NK-92 (cell line): ENCODE measurements around the gene SERTAD3.
"Not testable (repeated sequence)": the region's sequence is repeated elsewhere in the genome, so short reads cannot be mapped to it uniquely, and the experiment has no call there.

Experiments
- DNase-seq: peaks from one replicate; lab custom pipeline; 2025; ENCODE audit not compliant: unreplicated experiment; lab: John Stamatoyannopoulos, UW

Gene SERTAD3

DNA sequence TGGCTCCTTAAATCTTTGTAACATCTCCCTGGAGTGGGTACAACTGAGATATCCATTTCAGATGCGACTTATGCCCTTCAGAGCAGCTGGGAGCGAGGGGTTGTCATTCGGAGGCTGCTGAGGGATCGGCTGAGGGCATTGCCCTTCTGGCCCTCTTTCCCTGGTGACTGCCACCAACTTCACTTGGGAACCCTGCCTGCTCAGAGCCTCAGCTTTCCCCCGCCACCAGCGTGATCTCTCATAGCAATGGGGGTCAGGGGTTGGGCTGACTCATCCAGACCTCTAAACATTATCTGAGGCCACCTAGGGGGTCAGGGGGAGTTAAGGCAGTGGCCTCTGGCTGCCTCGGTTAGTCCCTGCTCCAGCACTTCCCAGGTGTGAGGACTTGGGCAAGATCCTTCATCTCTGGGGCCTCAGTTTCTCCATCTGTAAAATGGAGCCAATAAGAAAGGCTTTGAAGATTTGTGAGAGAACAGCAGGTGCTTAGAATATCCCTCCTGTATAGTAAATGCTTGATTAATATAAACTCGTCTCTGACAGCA lies 32.1 kb downstream of the SERTAD3 start:
- no peak for DNase-seq

- no peak for DNase-seq
These were observed 32.9 kb downstream of the SERTAD3 start for GRCh38 chr19:40411125-40411842.

GRCh38 chr19:40410030-40410389 lies 34.1 kb downstream of the SERTAD3 start:
- no peak for DNase-seq

GRCh38 chr19:40408598-40408925 lies 35.6 kb downstream of the SERTAD3 start:
- DNase-seq, result not testable (repeated sequence)

DNA sequence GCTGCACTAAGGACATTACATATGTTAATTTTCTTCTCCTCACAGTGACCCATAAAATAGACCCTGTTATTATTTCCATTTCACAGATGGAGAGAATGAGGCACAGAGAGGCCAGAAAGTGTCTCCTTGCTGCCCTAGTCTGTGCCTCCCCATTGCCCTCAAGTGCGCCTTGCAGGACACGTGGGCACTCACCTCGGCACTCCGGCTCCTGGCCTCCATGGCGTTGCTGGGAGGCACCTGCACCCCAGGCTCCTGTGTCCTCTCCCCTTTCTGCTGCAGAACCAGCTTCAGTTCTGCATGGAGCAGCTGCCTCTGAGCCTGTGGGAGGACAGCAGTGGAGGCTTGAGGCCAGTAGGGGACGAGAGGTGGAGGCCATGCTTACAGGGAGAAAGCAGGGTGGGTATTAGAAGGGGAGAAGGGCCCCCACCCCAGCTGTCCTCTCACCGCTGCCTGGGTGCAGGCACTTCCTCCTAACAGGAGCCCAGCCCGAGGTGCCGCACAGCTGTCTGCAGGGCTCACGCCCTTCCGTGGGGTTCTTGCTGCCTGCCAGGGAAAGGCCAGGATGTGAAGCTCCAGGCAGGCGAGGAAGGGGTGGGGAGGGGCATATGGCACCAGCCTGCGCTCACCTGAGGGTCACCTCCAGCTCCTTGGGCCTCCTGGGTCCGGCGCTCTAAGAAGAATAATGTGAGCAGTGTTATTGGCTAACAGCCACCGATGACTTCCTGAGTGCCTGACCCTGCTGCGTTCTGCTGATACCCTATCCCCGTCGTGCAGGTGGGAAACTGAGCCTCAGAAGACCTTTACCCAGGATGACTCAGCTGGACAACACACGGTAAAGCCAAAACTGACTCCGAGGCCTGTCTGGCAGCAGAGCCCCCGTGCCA lies 36.2 kb downstream of the SERTAD3 start:
- DNase-seq, result no peak

- no peak for DNase-seq
These were observed 40.7 kb downstream of the SERTAD3 start for GRCh38 chr19:40403262-40403984.

DNA sequence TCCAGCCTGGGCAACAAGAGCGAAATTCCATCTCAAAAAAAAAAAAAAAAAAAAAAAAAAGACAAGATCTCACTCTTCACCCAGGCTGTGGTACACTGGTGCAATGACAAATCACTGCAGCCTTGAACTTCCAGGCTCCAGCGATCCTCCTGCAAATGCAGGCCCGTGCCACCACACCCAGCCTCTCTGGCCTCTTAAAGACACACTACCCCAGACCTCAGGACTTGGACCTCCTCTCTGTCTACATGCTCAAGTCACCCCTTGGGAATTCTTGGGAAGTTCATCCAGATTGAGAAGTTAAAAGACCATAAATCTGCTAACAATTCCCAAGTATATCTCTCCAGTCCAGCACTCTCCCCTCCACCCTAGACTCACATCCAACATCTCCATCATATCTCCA lies 43.6 kb downstream of the SERTAD3 start:
- no peak for DNase-seq

DNA sequence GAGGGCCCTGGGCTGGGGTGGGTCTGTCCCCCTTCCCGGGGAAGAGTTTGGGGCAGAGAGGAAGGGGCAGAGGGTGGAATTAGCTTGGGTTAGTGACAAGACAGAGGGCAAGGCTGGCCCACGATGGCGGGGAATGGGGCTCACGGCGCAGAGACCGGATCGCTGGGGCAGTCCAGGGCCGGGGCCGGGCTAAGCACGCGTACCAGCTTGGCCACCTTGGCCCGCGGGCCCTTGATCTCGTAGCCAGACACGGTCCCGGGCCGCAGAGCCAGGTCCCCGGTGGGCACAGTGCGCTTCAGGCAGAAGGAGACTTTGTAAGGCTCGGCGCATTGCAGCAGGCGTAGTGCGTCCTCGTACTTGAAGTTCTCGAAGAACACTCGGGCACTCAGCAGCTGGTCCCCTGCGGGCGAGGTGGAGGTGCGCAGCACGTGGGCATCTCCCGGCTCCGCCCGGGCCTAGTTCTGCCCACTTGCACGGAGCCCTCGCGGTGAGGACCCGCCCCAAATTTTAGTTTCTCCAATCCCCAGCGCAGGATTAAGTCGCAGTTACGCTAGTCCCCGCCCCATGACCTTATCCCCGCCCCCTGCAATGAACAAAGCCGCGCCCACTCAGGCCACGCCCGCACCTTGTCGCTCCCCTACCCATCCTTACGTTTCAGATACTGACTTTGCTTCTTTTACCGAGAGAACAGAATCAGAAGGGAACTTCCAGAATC lies 45.6 kb downstream of the SERTAD3 start:
- no peak for DNase-seq

GRCh38 chr19:40397568-40397906 lies 46.6 kb downstream of the SERTAD3 start:
- DNase-seq, result no peak

- DNase-seq, result no peak
These were observed 47.1 kb downstream of the SERTAD3 start for GRCh38 chr19:40396886-40397567.

DNA sequence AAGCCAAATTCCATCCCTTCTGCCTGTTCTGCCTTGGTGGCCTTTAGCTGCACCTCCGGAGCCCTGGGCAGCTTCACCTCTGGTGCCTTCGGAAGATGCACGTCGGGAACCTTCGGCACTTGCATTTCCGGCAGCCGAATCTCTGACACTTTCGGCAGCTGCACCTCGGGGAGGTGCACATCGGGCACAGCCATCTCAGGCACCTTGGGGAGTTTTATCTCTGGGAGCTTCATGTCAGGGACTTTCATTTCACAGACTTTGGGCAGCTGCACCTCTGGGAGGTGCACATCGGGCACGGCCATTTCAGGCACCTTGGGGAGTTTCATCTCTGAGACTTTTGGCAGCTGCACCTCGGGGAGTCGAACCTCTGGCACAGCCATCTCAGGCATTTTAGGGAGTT lies 48.2 kb downstream of the SERTAD3 start:
- no peak for DNase-seq

GRCh38 chr19:40394816-40395210 lies 49.3 kb downstream of the SERTAD3 start:
- no peak for DNase-seq

DNA sequence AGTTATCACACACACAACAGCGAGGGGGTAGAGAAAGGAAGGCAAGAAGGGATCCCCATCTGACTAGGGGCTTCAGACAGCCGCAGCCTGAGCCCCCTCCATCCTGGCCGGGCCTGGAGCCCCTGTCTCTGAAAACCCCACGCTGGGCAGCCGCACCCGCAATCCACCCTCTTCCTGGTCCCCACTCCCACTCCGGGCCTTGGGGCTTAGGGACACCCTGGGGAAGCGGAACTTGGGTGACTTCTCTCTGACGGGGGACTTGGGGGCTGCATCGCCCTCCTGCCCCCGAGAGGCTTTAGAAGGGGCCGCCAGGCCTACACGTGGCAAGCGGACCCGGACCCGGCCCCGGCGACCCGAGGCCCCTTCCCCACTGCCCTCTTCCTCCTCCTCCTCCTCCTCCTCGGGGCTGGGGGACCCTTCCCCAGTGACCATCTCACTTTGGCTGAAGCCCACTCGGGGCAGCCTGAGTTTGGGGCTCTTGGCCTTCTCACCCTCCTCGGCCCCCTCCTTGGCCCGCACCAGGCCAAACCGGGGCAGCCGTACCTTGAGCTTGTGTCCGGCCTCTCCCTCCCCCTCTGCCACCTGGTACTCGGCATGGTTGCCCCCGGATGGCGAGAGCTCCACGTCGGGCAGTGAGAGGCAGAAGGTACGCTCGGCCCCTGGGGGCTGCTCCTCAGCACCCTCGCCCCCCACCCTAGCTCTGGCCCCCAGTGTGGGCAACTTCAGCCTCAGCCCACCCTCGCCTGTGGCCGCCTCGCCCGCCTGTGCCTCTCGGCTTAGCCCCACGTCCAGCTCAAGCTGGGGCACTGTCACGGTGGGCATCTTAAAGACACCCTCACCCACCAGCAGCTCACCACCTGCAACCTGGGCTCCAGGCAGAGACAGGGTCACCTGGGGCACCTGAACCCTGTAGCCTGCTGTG lies 50.0 kb downstream of the SERTAD3 start:
- DNase-seq, result no peak

- DNase-seq, result no peak
These were observed 51.1 kb downstream of the SERTAD3 start for GRCh38 chr19:40392894-40393517.

DNA sequence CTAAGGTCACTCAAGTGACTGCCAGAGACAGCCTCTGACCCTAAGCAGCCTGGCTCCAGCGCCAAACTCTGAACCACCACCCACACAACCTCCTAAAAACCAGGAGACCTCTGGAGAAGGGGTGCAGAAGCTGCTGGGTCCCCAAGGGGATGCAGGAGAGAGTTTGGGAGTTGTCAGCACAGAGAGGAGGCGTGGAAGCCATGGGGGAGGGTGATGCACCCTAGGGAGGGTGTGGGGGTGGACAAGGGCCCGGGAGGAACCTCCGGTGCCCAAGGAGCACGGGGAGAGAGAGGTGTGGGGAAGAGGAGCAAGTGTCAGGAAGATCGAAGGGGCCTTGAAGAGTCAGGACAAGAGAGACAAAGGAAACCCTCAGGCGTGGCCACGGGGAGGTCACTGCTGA lies 52.0 kb downstream of the SERTAD3 start:
- no peak for DNase-seq
